T-helper 17 cell (primary cell): ENCODE results near the gene SEMA6B. TPM values are rescaled to one million over a fixed set of nuclear protein-coding genes. Genes with fewer than 3 reads are reported as not detected.

Experiments used
- ATAC-seq: fragments of 150-1000 bp; cut with Tn5 transposase; 2 replicates; pipeline ENCODE4 v1.10.0; 2021; ENCODE audit warnings: mild to moderate bottlenecking, moderate library complexity
- DNase-seq, 3 donors: peaks; one replicate each; pipeline versions ENCODE4 v3.0.0 to v3.0.0-alpha.2; 2020 to 2021
- H3K9me3 ChIP-seq: one replicate; pipeline ENCODE4 v1.7.0; 2013; ENCODE audit warnings: low read length, mild to moderate bottlenecking; ENCODE audit not compliant: control insufficient read depth, poor library complexity, severe bottlenecking
- H3K27ac Mint-ChIP-seq: one replicate; pipeline ENCODE4 v1.8.0; 2022; ENCODE audit warnings: mild to moderate bottlenecking, moderate library complexity, mixed read lengths
- H3K27me3 Mint-ChIP-seq: one replicate; pipeline ENCODE4 v1.8.0; 2022; ENCODE audit warnings: mixed read lengths
- H3K36me3 Mint-ChIP-seq: one replicate; pipeline ENCODE4 v1.8.0; 2022; ENCODE audit warnings: low read depth, mixed read lengths
- H3K4me1 Mint-ChIP-seq: one replicate; pipeline ENCODE4 v1.8.0; 2022; ENCODE audit warnings: mild to moderate bottlenecking, mixed read lengths
- H3K4me3 Mint-ChIP-seq: one replicate; pipeline ENCODE4 v1.8.0; 2022; ENCODE audit warnings: mild to moderate bottlenecking, moderate library complexity, mixed read lengths
- total RNA-seq, 4 donors: library from RNA in 2 of 4; stranded (reverse) in 2 of 4; gene quantifications; one replicate each; pipeline ENCODE4 v1.2.3 and lab custom pipeline; 2022 to 2026

SEMA6B gene
- total RNA-seq, 2 donors from 2014 or later: 0.20 to 0.52 TPM

DNA sequence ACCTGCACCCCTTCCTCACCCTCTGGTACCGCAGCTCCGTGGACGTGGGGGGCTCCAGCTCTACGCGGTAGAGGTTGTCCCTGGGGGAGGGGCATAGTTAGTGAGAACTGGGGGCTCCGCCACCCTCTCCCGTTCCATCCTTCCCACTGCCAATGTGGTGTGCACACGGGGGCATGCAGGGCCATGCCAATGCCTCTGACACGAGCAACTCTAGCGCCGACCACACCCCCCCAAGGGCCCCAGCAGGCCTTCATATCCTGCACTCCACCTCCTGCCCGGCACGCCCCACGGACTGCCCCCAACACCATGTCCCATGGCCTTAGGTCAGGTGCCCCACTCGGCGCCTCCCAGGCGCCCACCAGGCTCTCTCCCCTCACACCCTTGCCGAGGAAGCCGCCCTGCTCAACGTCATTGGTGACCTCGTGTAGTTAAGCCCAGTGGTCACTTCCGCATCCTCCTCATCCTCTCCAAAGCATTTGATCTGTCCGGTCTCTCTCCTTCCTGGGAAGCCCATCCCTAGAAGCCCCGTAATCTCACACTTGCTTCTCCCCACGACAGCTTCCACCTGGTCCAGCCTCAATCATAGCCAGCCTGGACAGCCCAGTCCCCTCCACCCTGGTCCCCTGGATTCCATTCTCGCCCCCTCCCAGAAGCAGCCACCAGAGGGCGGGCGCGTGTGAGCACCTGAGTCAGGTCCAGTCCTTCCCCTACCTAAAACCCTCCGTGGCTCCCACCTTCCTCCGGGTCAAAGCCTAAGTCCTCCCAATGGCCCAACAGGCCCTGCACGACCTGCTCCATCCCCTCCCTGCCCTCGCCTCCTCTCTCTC is 2.1 kb downstream of the SEMA6B start:
- H3K27me3 Mint-ChIP-seq: peaks cover 1% of the 10 kb centered on the region
- H3K9me3 ChIP-seq: no peaks in the 10 kb centered on the region
- ATAC-seq (no peak), DNase-seq (no peak)
- no peak overlapping the region for H3K27ac Mint-ChIP-seq
- H3K36me3 Mint-ChIP-seq: no peaks in the 10 kb centered on the region
- H3K4me1 Mint-ChIP-seq: peaks cover 3% of the 10 kb centered on the region
- no peak overlapping the region for H3K4me3 Mint-ChIP-seq

DNA sequence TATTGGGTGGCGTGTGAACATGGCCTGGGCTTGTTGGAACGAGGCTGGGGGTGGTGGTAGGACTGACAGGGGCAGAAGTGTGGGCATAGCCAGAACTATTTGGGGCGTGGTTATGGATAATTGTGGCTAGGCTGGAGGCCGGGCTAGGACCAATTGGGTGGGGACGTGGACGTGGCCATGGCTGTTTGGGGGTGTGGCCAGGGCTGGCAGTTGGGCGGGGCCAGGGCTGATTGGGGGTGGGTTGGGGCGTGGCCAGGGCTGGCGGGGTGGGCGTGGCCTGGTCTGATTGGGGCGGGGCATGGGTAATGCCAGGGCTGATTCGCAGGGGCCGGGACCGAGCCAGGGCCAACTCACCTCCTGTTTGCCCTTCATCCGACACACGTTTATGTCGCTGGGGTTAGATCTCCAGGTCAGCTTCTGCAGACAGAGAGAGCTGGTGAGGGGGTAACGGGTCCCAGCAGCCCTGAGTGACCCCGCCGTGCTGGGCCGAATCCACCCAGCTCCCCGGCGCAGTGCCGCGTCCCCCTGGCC is 2.8 kb downstream of the SEMA6B start:
- ATAC-seq (no peak), DNase-seq (no peak)
- H3K27me3 Mint-ChIP-seq: peaks cover 8% of the 10 kb centered on the region
- H3K36me3 Mint-ChIP-seq: peaks cover 2% of the 10 kb centered on the region
- H3K4me1 Mint-ChIP-seq: peaks cover 3% of the 10 kb centered on the region
- H3K9me3 ChIP-seq: no peaks in the 10 kb centered on the region
- no peak overlapping the region for H3K4me3 Mint-ChIP-seq
- H3K27ac Mint-ChIP-seq: no peak overlapping the region

DNA sequence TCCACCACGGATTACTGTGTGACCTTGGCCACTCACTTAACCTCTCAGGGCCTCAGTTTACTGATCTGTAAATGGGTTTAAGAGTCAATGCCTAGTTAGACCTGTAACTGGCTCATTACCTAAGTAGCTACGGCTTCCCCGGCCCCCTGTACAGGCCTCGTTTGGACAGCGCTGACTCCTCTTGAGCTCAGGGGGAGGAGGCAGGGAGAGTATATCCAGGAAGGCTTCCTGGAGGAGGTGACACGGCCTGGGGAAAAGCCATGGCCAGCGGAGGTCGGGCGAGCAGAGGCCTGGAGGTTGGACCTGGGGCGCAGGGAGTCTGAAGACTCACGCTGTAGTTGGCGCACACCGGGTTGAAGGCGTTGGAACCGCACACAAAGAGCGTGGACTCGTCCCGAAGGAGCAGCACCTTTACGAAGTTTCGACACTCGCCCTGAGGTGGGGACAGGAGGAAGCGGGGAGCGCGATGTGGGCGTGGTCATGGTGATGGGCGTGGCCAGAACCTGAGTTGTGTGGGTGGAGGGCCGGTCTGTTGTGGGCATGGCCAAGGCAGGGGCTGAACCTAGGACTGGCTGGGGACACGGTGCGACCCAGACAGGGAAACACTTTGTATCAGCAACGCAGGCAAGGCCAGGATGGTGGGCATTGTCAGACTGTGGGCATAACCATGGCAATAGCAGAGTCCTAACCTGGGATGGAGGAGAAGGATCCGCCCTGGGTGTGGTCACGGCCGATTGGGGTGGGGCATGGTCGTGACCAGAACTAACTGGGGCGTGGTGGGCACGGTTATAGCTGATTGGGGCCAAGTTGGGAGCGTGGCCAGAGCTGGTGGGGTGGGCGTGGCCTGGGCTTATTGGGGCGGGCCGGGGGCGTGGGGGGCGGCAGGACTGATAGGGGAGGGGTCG is 3.6 kb downstream of the SEMA6B start:
- H3K27ac Mint-ChIP-seq: no peak overlapping the region

DNA sequence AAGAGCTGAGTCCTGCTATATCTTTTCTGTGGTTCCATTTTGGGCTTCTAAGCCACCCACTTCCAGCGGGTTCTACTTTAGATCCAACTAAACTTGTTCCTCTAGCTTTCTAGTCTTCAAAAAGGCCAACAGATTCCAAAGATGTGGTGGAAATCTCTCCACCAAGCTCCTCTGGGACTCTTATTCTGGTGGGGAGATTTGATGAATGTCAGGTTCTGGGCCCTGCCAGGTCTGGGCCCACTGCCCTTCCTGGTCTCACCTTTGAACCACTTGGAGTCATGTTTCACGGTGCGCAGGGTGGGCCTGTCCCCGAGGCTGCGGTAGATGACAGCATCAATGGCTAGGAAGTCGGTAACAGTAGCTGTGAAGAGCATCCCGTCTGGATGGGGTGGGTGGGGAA is 4.8 kb downstream of the SEMA6B start:
- no peak overlapping the region for H3K27ac Mint-ChIP-seq
- peaks cover 3% of the 10 kb centered on the region for H3K4me1 Mint-ChIP-seq
- H3K9me3 ChIP-seq: no peaks in the 10 kb centered on the region
- DNase-seq: no peak
- peaks cover 13% of the 10 kb centered on the region for H3K27me3 Mint-ChIP-seq
- H3K36me3 Mint-ChIP-seq: peaks cover 2% of the 10 kb centered on the region
- no peak for ATAC-seq
- H3K4me3 Mint-ChIP-seq: no peak overlapping the region

More for the DNA sequence above, 3.6 kb downstream of the SEMA6B start:
- Mint-ChIP-seq H3K4me1 (peaks cover 3% of the 10 kb centered on the region), H3K27me3 (peaks cover 9% of the 10 kb centered on the region), H3K4me3 (no peak overlapping the region), H3K36me3 (peaks cover 2% of the 10 kb centered on the region)
- ATAC-seq: no peak
- DNase-seq: no peak
- H3K9me3 ChIP-seq: no peaks in the 10 kb centered on the region

DNA sequence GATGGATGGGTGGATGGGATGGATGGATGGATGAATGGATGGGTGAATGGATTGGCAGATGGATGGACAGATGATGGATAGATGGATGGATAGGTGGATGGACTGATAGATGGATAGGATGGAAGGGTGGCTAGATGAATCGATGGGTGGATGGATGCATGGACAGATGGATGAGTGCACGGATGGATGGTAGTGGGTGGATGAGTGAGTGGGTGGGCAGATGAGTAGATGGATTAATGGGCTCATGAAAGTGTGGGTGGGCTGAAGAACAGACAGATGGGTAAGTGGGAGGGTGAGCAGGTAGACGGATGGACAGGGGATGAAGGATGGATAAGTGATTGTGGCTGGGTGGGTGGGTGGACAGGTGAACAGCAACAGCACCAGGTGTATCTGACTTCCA is 5.7 kb downstream of the SEMA6B start:
- H3K27ac Mint-ChIP-seq: no peak overlapping the region
- DNase-seq (no peak), ATAC-seq (no peak)
- no peak overlapping the region for H3K4me3 Mint-ChIP-seq
- peaks cover 17% of the 10 kb centered on the region for H3K27me3 Mint-ChIP-seq
- peaks cover 6% of the 10 kb centered on the region for H3K4me1 Mint-ChIP-seq
- no peaks in the 10 kb centered on the region for H3K9me3 ChIP-seq
- peaks cover 4% of the 10 kb centered on the region for H3K36me3 Mint-ChIP-seq

DNA sequence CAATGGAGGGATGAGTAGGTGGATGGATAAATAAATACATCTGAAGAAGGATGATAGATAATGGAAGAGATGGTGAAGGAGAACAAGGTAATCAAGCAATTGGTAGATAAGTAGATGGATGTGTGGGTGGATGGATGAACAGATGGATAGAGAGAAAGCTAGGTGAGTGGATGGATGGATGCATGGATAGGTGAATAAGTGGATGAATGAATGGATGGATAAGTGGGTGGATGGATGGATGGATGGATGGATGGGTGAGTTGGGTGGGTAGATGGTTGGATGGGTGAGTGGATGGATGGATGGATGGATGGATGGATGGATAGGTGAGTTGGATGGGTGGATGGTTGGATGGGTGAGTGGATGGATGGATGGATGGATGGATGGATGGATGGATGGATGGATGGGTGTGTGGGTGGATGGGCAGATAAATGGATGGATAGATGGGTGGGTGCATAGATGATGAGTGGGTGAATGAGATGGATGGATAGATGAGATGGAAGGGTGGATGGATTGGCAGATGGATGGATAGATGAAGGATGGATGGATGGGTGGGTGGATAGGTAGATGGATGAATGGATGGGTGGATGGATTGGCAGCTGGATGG is 6.3 kb downstream of the SEMA6B start:
- H3K27me3 Mint-ChIP-seq: peaks cover 18% of the 10 kb centered on the region
- H3K4me1 Mint-ChIP-seq: peaks cover 6% of the 10 kb centered on the region
- H3K36me3 Mint-ChIP-seq: peaks cover 4% of the 10 kb centered on the region
- H3K9me3 ChIP-seq: no peaks in the 10 kb centered on the region
- no peak overlapping the region for H3K4me3 Mint-ChIP-seq
- H3K27ac Mint-ChIP-seq: no peak overlapping the region
- no peak for ATAC-seq
- no peak for DNase-seq

DNA sequence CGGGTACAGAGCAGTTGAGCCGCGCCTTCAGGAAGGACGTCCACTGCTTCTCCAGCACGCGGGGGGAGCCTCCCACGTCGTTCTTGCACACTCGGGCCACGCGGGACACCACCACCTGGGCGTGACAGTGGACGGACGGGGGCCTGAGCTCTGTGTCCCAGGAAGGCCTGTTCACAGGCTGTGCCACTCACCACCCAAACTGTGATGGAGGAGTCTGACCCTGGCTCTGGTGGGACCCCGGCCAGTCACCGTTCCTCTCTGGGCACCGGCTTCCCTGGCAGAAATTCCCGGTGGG is 7.0 kb downstream of the SEMA6B start:
- ATAC-seq (no peak), DNase-seq (no peak)
- Mint-ChIP-seq H3K36me3 (peaks cover 4% of the 10 kb centered on the region), H3K4me1 (peaks cover 6% of the 10 kb centered on the region), H3K4me3 (no peak overlapping the region), H3K27me3 (peaks cover 18% of the 10 kb centered on the region), H3K27ac (no peak overlapping the region)
- no peaks in the 10 kb centered on the region for H3K9me3 ChIP-seq

DNA sequence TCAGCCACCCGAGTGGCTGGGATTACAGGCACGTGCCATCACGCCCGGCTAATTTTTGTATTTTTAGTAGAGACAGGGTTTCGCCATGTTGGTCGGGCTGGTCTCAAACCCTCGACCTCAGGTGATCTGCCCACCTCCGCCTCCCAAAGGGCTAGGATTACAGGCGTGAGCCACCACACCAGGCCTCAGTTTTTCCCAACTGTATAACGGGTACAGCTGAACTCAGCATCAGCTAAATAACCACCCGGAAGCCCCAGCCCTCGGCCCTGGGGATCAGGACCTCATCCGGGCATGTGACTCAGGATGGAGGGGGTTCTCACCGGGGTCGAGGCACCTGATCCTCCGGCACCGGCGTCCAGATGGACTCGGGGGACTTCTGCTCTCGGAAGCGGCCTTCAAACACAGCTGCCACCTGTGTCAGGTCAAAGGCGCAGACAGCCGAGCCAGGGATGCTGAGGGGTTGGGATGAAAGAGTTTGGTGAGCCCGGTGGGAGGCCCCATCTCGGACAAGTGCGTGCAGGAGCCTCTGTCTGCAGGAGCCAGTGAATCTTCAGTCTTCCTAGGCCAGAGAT is 8.9 kb downstream of the SEMA6B start:
- H3K9me3 ChIP-seq: no peaks in the 10 kb centered on the region
- Mint-ChIP-seq H3K27ac (no peak overlapping the region), H3K4me1 (peaks cover 2% of the 10 kb centered on the region), H3K36me3 (peaks cover 4% of the 10 kb centered on the region), H3K4me3 (no peak overlapping the region), H3K27me3 (peaks cover 22% of the 10 kb centered on the region)
- DNase-seq (no peak), ATAC-seq (no peak)

DNA sequence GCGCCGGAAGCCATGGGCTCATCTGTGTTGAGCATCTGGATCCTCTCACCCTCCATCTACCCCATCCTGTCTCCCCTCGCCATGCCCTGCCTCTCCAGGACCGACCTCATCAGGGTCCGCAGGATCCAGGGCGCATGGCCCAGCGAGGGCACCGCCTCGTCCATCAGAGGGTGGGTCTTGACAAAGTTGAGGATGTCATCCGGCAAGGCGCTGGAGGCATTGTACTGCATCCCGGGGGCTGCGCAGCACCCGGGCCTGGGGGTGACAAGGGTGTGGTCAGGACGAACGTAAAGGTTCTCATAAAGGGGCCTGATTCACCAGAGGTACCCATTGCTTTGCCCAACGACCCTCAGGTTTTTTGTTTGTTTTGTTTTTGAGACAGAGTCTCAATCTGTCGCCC is 9.5 kb downstream of the SEMA6B start:
- Mint-ChIP-seq H3K27me3 (peaks cover 23% of the 10 kb centered on the region), H3K4me3 (no peak overlapping the region), H3K4me1 (peaks cover 2% of the 10 kb centered on the region), H3K36me3 (peaks cover 4% of the 10 kb centered on the region), H3K27ac (no peak overlapping the region)
- DNase-seq (no peak), ATAC-seq (no peak)
- H3K9me3 ChIP-seq: no peaks in the 10 kb centered on the region

DNA sequence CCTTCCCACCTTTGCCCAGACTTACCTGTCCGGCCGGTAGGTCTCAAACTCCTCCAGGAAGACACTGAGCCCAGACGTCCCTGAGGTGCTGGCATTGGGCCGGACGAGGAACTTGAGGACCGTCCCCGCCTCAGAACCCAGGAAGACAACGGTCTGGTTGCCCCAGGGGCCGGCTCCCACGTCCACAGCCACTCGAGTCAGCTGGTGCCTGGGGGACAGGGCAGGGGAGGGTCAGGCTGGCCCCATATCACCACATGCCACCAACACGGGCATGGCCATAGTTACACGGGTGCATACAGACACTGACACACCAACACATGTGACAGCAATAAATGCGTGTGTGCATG is 11.3 kb downstream of the SEMA6B start:
- ATAC-seq (no peak), DNase-seq (no peak)
- H3K4me1 Mint-ChIP-seq: peaks cover 2% of the 10 kb centered on the region
- H3K9me3 ChIP-seq: no peaks in the 10 kb centered on the region
- peaks cover 23% of the 10 kb centered on the region for H3K27me3 Mint-ChIP-seq
- no peak overlapping the region for H3K4me3 Mint-ChIP-seq
- no peak overlapping the region for H3K27ac Mint-ChIP-seq
- peaks cover 4% of the 10 kb centered on the region for H3K36me3 Mint-ChIP-seq

DNA sequence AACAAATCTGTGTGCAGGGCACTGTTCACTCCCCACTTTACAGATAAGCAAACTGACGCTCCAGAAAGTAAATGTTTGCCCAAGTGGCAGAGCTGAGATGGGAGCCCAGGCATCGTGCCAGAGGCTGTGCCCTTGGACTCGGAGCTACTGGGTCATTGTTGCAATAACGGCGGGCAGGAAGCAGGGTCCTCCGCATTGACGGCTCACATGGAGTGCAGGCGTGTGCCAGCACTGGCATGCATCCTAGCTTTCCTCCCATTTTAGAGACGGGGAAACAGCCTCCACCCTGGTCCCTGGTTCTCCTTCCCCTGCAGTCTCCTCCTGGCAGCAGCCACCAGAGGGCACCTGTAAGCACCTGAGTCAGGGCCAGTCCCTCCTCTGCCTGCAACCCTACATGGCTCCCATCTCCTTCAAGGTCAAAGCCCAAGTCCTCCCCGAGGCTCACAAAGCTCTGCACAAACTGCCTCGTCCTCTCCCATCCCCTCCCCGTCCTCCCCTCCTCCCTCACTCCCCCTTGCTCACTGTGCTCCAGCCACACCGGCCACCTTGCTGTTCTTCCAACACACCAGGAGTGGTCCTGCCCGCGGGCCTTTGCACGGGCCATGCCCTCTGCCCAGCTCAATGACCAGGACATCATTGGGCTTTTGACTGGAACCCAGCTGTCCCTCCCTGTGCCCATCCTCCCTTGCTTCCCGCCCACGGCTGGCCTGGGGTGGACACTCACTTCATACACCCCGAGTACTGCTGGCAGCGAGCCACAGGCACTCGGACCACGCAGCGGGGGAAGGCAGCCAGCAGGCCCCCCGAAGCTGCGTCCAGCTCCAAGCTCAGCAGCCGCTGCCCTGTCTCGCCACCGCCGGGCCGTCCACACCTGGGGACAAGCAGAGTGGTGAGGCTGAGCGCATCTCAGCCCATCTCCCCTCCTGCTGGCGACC is 11.9 kb downstream of the SEMA6B start:
- H3K27me3 Mint-ChIP-seq: peaks cover 23% of the 10 kb centered on the region
- ATAC-seq (no peak), DNase-seq (no peak)
- no peaks in the 10 kb centered on the region for H3K9me3 ChIP-seq
- H3K4me3 Mint-ChIP-seq: no peak overlapping the region
- peaks cover 2% of the 10 kb centered on the region for H3K4me1 Mint-ChIP-seq
- H3K27ac Mint-ChIP-seq: no peak overlapping the region
- H3K36me3 Mint-ChIP-seq: peaks cover 4% of the 10 kb centered on the region

DNA sequence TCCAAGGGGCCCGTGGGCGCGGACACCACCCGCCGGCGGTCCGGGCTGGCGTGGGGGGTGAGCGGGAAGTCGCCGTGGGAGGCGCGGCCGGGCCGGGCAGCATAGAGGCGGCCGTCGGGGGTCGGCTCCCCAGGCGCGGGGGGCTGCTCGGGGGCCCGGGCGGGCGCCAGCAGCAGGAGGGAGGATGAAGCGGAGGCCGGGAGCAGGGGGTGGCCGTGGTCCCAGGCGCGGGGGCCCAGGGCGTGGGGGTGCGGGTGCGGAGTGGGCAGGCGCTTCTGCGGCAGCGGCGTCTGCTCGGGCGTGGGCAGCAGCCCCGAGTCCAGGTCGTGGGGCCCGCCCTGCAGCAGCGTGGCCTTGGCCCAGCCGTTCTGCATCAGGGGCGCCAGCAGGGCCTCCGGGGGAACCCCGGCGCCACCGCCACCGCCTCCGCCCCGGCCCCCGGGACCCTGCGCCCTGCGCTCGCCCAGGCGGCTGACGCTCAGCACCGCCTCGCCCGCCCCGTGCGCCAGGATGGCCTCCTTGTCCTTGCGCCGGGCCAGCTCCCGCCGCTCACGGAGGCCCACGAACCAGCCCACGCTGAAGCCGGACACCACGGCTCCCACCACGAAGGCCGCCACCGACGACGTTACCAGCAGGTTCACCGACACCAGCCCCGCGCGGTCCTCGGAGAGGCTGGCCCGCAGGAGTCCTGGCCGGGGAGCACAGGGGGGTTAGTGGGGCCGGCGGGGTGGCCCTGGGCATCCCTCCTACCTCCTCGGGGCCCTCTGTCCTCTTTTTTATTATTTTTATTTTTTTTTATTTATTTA is 15.4 kb downstream of the SEMA6B start:
- H3K9me3 ChIP-seq: no peaks in the 10 kb centered on the region
- peaks cover 2% of the 10 kb centered on the region for H3K4me1 Mint-ChIP-seq
- H3K36me3 Mint-ChIP-seq: peaks cover 3% of the 10 kb centered on the region
- no peak overlapping the region for H3K27ac Mint-ChIP-seq
- no peak for ATAC-seq
- no peak overlapping the region for H3K4me3 Mint-ChIP-seq
- no peak for DNase-seq
- H3K27me3 Mint-ChIP-seq: peaks cover 20% of the 10 kb centered on the region
